Measurements from ENCODE around the gene FRMPD2.

GRCh38 chr10:48238826-48239520 is 35.5 kb downstream of the FRMPD2 start:
- TF ChIP-seq CTCF (IDR thresholded peaks at IDR 0.05; ENCODE audit: poor library complexity) (no peak), EZH2 (IDR thresholded peaks at IDR 0.05; ENCODE audit: borderline replicate concordance) (no peak), EZH2phosphoT487 (IDR thresholded peaks at IDR 0.05; ENCODE audit: low read depth, severe bottlenecking, unreplicated experiment) (no peak)

Data from hepatocyte (in vitro differentiated cells).